Activated T-cell treated with anti-CD3 and anti-CD28 coated beads, Interleukin-2, amount 50 U/mL, for 1 hour (primary cell): ENCODE data around the gene RB1.

ENCODE experiments used
- DNase-seq: peaks from one replicate; pipeline ENCODE4 v3.0.0-alpha.2; 2020

RB1 gene

GRCh38 chr13:48303359-48304142 lies at the start of gene RB1:
TSS of gene RB1 (plus strand) at chr13:48303751. CDS start at chr13:48303913, 162 bp downstream.
- peak; percentile 90 for DNase-seq

GRCh38 chr13:48253849-48254248 lies 49.7 kb upstream of the RB1 start:
- no peak for DNase-seq

- DNase-seq, result no peak
These were observed 48.5 kb upstream of the RB1 start for GRCh38 chr13:48255090-48255489.

GRCh38 chr13:48255954-48256353 lies 47.6 kb upstream of the RB1 start:
- DNase-seq, result no peak

GRCh38 chr13:48258002-48258401 lies 45.5 kb upstream of the RB1 start:
- DNase-seq, result no peak

- no peak for DNase-seq
These were observed 45.1 kb upstream of the RB1 start for GRCh38 chr13:48258430-48258829.

- no peak for DNase-seq
These were observed 42.6 kb upstream of the RB1 start for GRCh38 chr13:48260970-48261369.

GRCh38 chr13:48263196-48263595 lies 40.4 kb upstream of the RB1 start:
- no peak for DNase-seq

GRCh38 chr13:48264058-48264457 lies 39.5 kb upstream of the RB1 start:
- DNase-seq, result no peak

- DNase-seq, result no peak
These were observed 38.2 kb upstream of the RB1 start for GRCh38 chr13:48265217-48265815.

GRCh38 chr13:48266150-48266549 lies 37.4 kb upstream of the RB1 start:
- DNase-seq, result no peak

GRCh38 chr13:48266701-48267639 lies 36.6 kb upstream of the RB1 start:
- no peak for DNase-seq

- no peak for DNase-seq
These were observed 35.5 kb upstream of the RB1 start for GRCh38 chr13:48268019-48268418.

GRCh38 chr13:48273346-48273745 lies 30.2 kb upstream of the RB1 start:
- DNase-seq, result no peak

- DNase-seq, result no peak
These were observed 28.0 kb upstream of the RB1 start for GRCh38 chr13:48275507-48275906.

GRCh38 chr13:48278806-48279205 lies 24.7 kb upstream of the RB1 start:
- no peak for DNase-seq

GRCh38 chr13:48281556-48281955 lies 22.0 kb upstream of the RB1 start:
- DNase-seq, result no peak

GRCh38 chr13:48291730-48292129 lies 11.8 kb upstream of the RB1 start:
- DNase-seq, result no peak

GRCh38 chr13:48292650-48293049 lies 10.9 kb upstream of the RB1 start:
- DNase-seq, result no peak

- no peak for DNase-seq
These were observed 8.9 kb upstream of the RB1 start for GRCh38 chr13:48294653-48295052.

- no peak for DNase-seq
These were observed 8.3 kb upstream of the RB1 start for GRCh38 chr13:48295271-48295670.

- DNase-seq, result no peak
These were observed 7.0 kb upstream of the RB1 start for GRCh38 chr13:48296528-48296927.

GRCh38 chr13:48297131-48297786 lies 6.3 kb upstream of the RB1 start:
- no peak for DNase-seq
